Upper lobe of right lung (tissue), 1 donor: ENCODE measurements around the gene KLHDC7B. TPM values are rescaled to one million over a fixed set of nuclear protein-coding genes. Genes with fewer than 3 reads are reported as not detected.

Experiments used
- ATAC-seq: fragments of 200-7000 bp; cut with Tn5 transposase; one replicate; pipeline ENCODE4 v1.9.1; 2020; ENCODE audit warnings: mild to moderate bottlenecking, moderate library complexity
- DNase-seq: peaks from one replicate; pipeline ENCODE4 v3.0.0-alpha.2; 2020
- H3K27ac ChIP-seq: fragments of 200-600 bp; one replicate; pipeline ENCODE4 v1.8.0; 2022
- H3K27me3 ChIP-seq: fragments of 200-600 bp; one replicate; pipeline ENCODE4 v1.8.0; 2022; ENCODE audit warnings: mild to moderate bottlenecking
- H3K36me3 ChIP-seq: fragments of 200-600 bp; one replicate; pipeline ENCODE4 v1.8.0; 2022
- H3K4me1 ChIP-seq: fragments of 200-600 bp; one replicate; pipeline ENCODE4 v1.8.0; 2022
- H3K4me3 ChIP-seq: fragments of 200-600 bp; one replicate; pipeline ENCODE4 v1.8.0; 2022; ENCODE audit warnings: mild to moderate bottlenecking
- H3K9me3 ChIP-seq: fragments of 200-600 bp; one replicate; pipeline ENCODE4 v1.8.0; 2022
- CTCF ChIP-seq: fragments of 200-600 bp; IDR thresholded peaks from one replicate; pipeline ENCODE4 v1.8.0; 2022; ENCODE audit warnings: antibody characterized with exemption
- intact Hi-C: fragments of 100-400 bp; cut with DNase I; formaldehyde crosslinking; loops from one replicate; pipeline ENCODE4 v1.11.0; 2022
- total RNA-seq: library from RNA; stranded (reverse); fragmentation: NEBNext Ultra II Directional; extraction: Animal tissue kit (Norgen Biotek cat#: 25700); gene quantifications from one replicate; pipeline ENCODE4 v1.2.1, GENCODE V29; 2021
- donor health status: DM: no; HTN: yes; CAD: no; lungs with severe emphysema.

KLHDC7B gene
- total RNA-seq, 1 donor from 2014 or later: 0.69 TPM

- H3K27ac ChIP-seq: no peak overlapping the region
- intact Hi-C loops: no loop called here
- H3K4me3 ChIP-seq: no peak overlapping the region
- no peaks in the 10 kb centered on the region for H3K27me3 ChIP-seq
- no peak for TF ChIP-seq CTCF
- no peaks in the 10 kb centered on the region for H3K4me1 ChIP-seq
- ATAC-seq (no peak), DNase-seq (no peak)
- no peaks in the 10 kb centered on the region for H3K9me3 ChIP-seq
- no peaks in the 10 kb centered on the region for H3K36me3 ChIP-seq
Measured at GRCh38 chr22:50570861-50571260, 25.2 kb downstream of the KLHDC7B start.

- DNase-seq: no peak
- no peak for ATAC-seq
- H3K27ac ChIP-seq: no peak overlapping the region
Measured at GRCh38 chr22:50571264-50572175, 25.8 kb downstream of the KLHDC7B start.

DNA sequence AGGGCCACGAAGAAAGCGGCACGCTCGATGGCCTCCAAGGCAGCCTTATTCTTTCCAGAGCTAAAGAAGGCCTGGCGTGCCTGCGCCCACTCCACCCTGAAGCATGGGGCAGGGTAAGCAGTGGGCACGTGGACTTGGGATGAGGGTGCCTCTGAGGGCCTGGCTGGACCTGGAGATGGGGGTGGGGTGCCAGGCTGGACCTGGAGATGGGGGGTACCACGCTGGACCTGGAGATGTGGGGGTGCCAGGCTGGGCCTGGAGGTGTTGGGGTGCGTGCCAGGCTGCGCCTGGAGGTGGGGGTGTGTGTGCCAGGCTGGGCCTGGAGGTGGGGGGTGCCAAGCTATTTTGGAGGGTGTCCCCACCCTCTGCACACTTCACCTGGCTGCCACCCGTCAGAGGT, 27.3 kb downstream of the KLHDC7B start:
- no peak for ATAC-seq
- DNase-seq: no peak
- no peaks in the 10 kb centered on the region for H3K27me3 ChIP-seq
- H3K4me1 ChIP-seq: peaks cover 4% of the 10 kb centered on the region
- no peaks in the 10 kb centered on the region for H3K36me3 ChIP-seq
- no peak overlapping the region for H3K4me3 ChIP-seq
- no peaks in the 10 kb centered on the region for H3K9me3 ChIP-seq
- H3K27ac ChIP-seq: no peak overlapping the region
- TF ChIP-seq CTCF: no peak
- intact Hi-C loops: no loop called here

More at GRCh38 chr22:50571264-50572175, 25.8 kb downstream of the KLHDC7B start:
- no peaks in the 10 kb centered on the region for H3K27me3 ChIP-seq
- intact Hi-C loops: no loop called here
- H3K36me3 ChIP-seq: no peaks in the 10 kb centered on the region
- no peak for TF ChIP-seq CTCF
- H3K9me3 ChIP-seq: no peaks in the 10 kb centered on the region
- no peaks in the 10 kb centered on the region for H3K4me1 ChIP-seq
- H3K4me3 ChIP-seq: no peak overlapping the region

DNA sequence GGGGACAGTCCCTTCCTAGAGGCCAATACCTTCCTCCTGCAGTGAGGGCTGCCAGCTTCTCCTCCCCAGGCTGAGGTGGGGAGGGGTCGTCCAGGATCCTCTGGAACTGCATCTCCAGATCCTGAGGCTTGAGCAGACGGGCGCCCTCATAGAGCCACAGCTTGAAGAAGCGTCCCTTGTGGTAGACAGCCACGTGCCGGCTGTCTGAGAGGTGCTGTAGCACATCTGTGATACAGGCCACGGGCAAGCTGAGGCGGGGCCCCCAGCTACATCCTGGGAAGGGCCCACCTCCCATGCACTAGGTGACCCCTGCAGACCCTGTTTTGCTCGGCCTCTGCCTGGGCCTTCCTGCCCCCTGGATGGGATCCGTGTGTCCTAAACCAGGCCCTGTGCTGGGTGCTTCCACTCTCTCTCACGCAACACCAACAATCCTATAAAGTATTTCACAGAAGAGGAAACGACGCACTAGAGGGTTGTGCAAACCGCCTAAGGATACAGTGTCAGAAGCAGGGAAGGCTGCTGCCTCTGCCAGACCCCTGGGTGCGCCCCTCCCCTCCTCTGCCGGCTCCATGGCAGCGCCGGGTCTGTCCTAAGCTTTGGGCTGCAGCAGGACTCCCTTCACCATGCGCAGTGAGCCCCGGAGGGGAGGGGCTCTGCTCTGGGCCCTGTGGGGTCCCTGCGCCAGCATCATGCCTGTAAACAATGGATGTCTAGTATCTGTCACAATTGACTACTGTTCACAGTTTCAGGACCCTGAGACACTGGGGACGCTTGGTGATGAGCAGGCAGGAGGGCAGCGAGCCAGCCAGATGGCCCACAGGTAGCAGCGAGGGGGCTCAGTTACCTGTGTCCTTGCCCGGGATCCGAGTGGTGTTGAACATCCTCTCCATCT, 28.0 kb downstream of the KLHDC7B start:
- intact Hi-C loops: no loop called here
- DNase-seq: no peak
- Histone ChIP-seq H3K27ac (no peak overlapping the region), H3K9me3 (no peaks in the 10 kb centered on the region), H3K4me1 (peaks cover 11% of the 10 kb centered on the region), H3K4me3 (no peak overlapping the region), H3K27me3 (no peaks in the 10 kb centered on the region), H3K36me3 (no peaks in the 10 kb centered on the region)
- TF ChIP-seq CTCF: no peak
- no peak for ATAC-seq

- intact Hi-C loops: no loop called here
- ATAC-seq (no peak), DNase-seq (no peak)
- Histone ChIP-seq H3K4me3 (no peak overlapping the region), H3K27ac (no peak overlapping the region), H3K27me3 (no peaks in the 10 kb centered on the region), H3K36me3 (no peaks in the 10 kb centered on the region), H3K4me1 (peaks cover 14% of the 10 kb centered on the region), H3K9me3 (no peaks in the 10 kb centered on the region)
- no peak for TF ChIP-seq CTCF
Measured at GRCh38 chr22:50574383-50574755, 28.7 kb downstream of the KLHDC7B start.
